Upper lobe of left lung (tissue), 6 donors: Measurements from ENCODE around the gene TBCK. TPM values are rescaled to one million over a fixed set of nuclear protein-coding genes. Genes with fewer than 3 reads are reported as not detected.
A peak's percentile ranks its signal among the peaks of the same experiment; 100 is the strongest.
"Not testable (repeated sequence)": the region's sequence is repeated elsewhere in the genome, so short reads cannot be mapped to it uniquely, and the experiment has no call there.

ENCODE experiments used
- ATAC-seq, 2 donors: fragments of 200-7000 bp; cut with Tn5 transposase; one replicate each; pipeline ENCODE4 v1.9.1; 2022; ENCODE audit warnings: mild to moderate bottlenecking in 2 of 2, moderate library complexity in 2 of 2; ENCODE audit not compliant: low FRiP score in 2 of 2
- DNase-seq, 2 donors: peaks; one replicate each; pipeline ENCODE4 v3.0.0-alpha.2; 2019 to 2020
- H3K27ac ChIP-seq, 4 donors: fragments of 200-600 bp; sonication (generic); one replicate each; pipeline ENCODE4 v1.5.1; 2016 to 2019
- H3K27me3 ChIP-seq, 4 donors: fragments of 200-600 bp; sonication (generic); one replicate each; pipeline ENCODE4 v1.5.1; 2017 to 2019
- H3K36me3 ChIP-seq, 4 donors: fragments of 200-600 bp; sonication (generic); one replicate each; pipeline ENCODE4 v1.5.1; 2016 to 2019
- H3K4me1 ChIP-seq, 4 donors: fragments of 200-600 bp; sonication (generic); one replicate each; pipeline ENCODE4 v1.5.1; 2018 to 2019
- H3K4me3 ChIP-seq, 4 donors: fragments of 200-600 bp; sonication (generic); one replicate each; pipeline ENCODE4 v1.5.1; 2017 to 2019; ENCODE audit warnings: mild to moderate bottlenecking in 2 of 4, moderate library complexity in 1 of 4
- H3K9me3 ChIP-seq, 4 donors: fragments of 200-600 bp; sonication (generic); one replicate each; pipeline ENCODE4 v1.5.1; 2018 to 2019
- CTCF ChIP-seq, 6 experiments: fragments of 450-650 bp in 4 of 6; fragments of 200-600 bp in 2 of 6; sonication (generic) in 2 of 6; IDR thresholded peaks; one replicate each; pipeline ENCODE4 v1.5.1; 2016 to 2019; ENCODE audit warnings: antibody characterized with exemption in 6 of 6
- EP300 ChIP-seq, 4 donors: sonication (generic); formaldehyde crosslinking; IDR thresholded peaks; one replicate each; pipeline ENCODE4 v1.5.1; 2017; ENCODE audit warnings: antibody characterized with exemption in 4 of 4, control low read depth in 2 of 4
- POLR2A ChIP-seq, 4 donors: fragments of 450-650 bp; IDR thresholded peaks; one replicate each; pipeline ENCODE4 v1.5.1; 2016 to 2017; ENCODE audit warnings: antibody characterized with exemption in 4 of 4, mild to moderate bottlenecking in 2 of 4
- POLR2AphosphoS5 ChIP-seq, 2 donors: sonication (generic); formaldehyde crosslinking; IDR thresholded peaks; one replicate each; pipeline ENCODE4 v1.5.1; 2017; ENCODE audit warnings: antibody characterized with exemption in 2 of 2
- WGBS, 2 donors: methylation state at CpG; one replicate each; pipeline ENCODE4 v1.1.5; 2017 to 2018; 5-methylcytosine and 5-hydroxymethylcytosine counted together
- total RNA-seq, 6 donors: library from RNA; depleted of rRNA in 4 of 6; stranded (reverse); fragments of >200 nt in 4 of 6; gene quantifications; one replicate each; pipeline versions ENCODE4 v1.1.0 to v1.2.1, GENCODE V29; 2016 to 2021
- donor health status: DM: no; HTN: no; CAD: no; lungs with moderate emphysema.
- donor health status: DM: no; HTN: yes; CAD: no; lungs with severe emphysema.

The TBCK gene
- total RNA-seq, 6 donors from 2014 or later: 24.8 to 54.5 (median 32.3) TPM

GRCh38 chr4:106329041-106329618 is 13.1 kb upstream of the TBCK start:
- TF ChIP-seq POLR2A (IDR thresholded peaks at IDR 0.05) (no peak), CTCF (IDR thresholded peaks at IDR 0.05) (peak in 5 of 6 experiments; percentile 14 to 43 (median 35))
- peaks cover 13 to 96% (median 26%) of the 10 kb centered on the region in 4 donors for H3K36me3 ChIP-seq
- ATAC-seq: peak in 1 of 2 donors; percentile 45
- H3K9me3 ChIP-seq: no peaks in the 10 kb centered on the region
- no peak overlapping the region for H3K27ac ChIP-seq
- no peaks in the 10 kb centered on the region for H3K4me1 ChIP-seq
- WGBS, 2 donors: 19 to 30% methylated on average over 1 of the region's 1 CpG
- H3K27me3 ChIP-seq: no peaks in the 10 kb centered on the region
- DNase-seq: no peak
- H3K4me3 ChIP-seq: no peak overlapping the region

DNA sequence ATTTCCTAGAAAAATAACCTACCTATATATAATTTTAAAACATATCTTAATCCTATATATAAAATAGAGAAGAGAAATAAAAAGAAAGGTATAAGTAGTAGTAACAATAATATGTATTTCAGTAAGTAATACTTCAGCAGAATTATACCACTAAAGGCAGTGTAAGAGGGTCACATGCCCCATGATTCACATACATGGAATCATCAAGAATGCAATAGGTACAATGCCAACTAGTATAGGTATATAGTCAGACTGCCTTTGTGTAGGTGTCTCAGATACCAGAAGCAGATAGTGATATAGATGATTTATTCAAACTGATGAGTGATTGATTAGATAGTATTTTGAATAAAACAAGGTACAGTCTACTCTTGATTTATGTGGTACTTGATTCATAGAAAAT is 9.8 kb upstream of the TBCK start:
- Histone ChIP-seq H3K4me3 (no peak overlapping the region), H3K27me3 (no peaks in the 10 kb centered on the region), H3K36me3 (peaks cover 13 to 69% (median 25%) of the 10 kb centered on the region in 4 donors), H3K27ac (no peak overlapping the region), H3K9me3 (no peaks in the 10 kb centered on the region), H3K4me1 (peaks cover 0 to 4% (median 2%) of the 10 kb centered on the region in 4 donors)
- ATAC-seq: no peak
- TF ChIP-seq CTCF (IDR thresholded peaks at IDR 0.05): no peak
- no peak for TF ChIP-seq EP300 (IDR thresholded peaks at IDR 0.05)
- no peak for TF ChIP-seq POLR2AphosphoS5 (IDR thresholded peaks at IDR 0.05)
- TF ChIP-seq POLR2A (IDR thresholded peaks at IDR 0.05): no peak
- no peak for DNase-seq

GRCh38 chr4:106323119-106323518 is 7.1 kb upstream of the TBCK start:
- Histone ChIP-seq H3K27ac (no peak overlapping the region), H3K4me1 (peaks cover 5 to 10% (median 7%) of the 10 kb centered on the region in 4 donors), H3K27me3 (no peaks in the 10 kb centered on the region), H3K36me3 (peaks cover 12 to 42% (median 21%) of the 10 kb centered on the region in 4 donors), H3K4me3 (no peak overlapping the region), H3K9me3 (no peaks in the 10 kb centered on the region)
- TF ChIP-seq POLR2A (IDR thresholded peaks at IDR 0.05) (no peak), POLR2AphosphoS5 (IDR thresholded peaks at IDR 0.05) (no peak), CTCF (IDR thresholded peaks at IDR 0.05) (no peak), EP300 (IDR thresholded peaks at IDR 0.05) (no peak)
- ATAC-seq (no peak), DNase-seq (no peak)

DNA sequence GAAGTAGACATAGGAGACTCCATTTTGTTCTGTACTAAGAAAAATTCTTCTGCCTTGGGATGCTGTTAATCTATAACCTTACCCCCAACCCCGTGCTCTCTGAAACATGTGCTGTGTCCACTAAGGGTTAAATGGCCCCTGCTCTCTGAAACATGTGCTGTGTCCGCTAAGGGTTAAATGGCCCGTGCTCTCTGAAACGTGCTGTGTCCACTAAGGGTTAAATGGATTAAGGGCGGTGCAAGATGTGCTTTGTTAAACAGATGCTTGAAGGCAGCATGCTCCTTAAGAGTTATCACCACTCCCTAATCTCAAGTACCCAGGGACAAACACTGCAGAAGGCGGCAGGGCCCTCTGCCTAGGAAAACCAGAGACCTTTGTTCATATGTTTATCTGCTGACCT is 5.8 kb upstream of the TBCK start:
- not testable (repeated sequence) for H3K4me3 ChIP-seq, DNase-seq, H3K27ac ChIP-seq, H3K27me3 ChIP-seq, H3K9me3 ChIP-seq, ATAC-seq
- WGBS, 2 donors: 75 to 80% methylated on average over 6 of the region's 6 CpGs
- Histone ChIP-seq H3K4me1 (peaks cover 17 to 21% (median 18%) of the 10 kb centered on the region in 4 donors), H3K36me3 (peaks cover 2 to 29% (median 10%) of the 10 kb centered on the region in 4 donors)

- DNase-seq: peak in 1 of 2 donors; percentile 78
Observed at GRCh38 chr4:106321168-106321567, 5.2 kb upstream of the TBCK start.

GRCh38 chr4:106320235-106320634 is 4.2 kb upstream of the TBCK start:
- no peak overlapping the region for H3K27ac ChIP-seq

More at GRCh38 chr4:106321168-106321567, 5.2 kb upstream of the TBCK start:
- not testable (repeated sequence) for H3K9me3 ChIP-seq, H3K27ac ChIP-seq, H3K27me3 ChIP-seq, ATAC-seq, H3K4me3 ChIP-seq
- H3K36me3 ChIP-seq: peaks cover 0 to 23% (median 8%) of the 10 kb centered on the region in 4 donors
- H3K4me1 ChIP-seq: peaks cover 17 to 21% (median 18%) of the 10 kb centered on the region in 4 donors
- 99 to 100% methylated on average over 4 to 33 of the region's 34 CpGs for WGBS, 2 donors

More at GRCh38 chr4:106320235-106320634, 4.2 kb upstream of the TBCK start:
- Histone ChIP-seq H3K27me3 (no peaks in the 10 kb centered on the region), H3K4me1 (peaks cover 17 to 23% (median 18%) of the 10 kb centered on the region in 4 donors), H3K4me3 (no peak overlapping the region), H3K36me3 (peaks cover 0 to 14% (median 7%) of the 10 kb centered on the region in 4 donors), H3K9me3 (no peaks in the 10 kb centered on the region)
- DNase-seq (no peak), ATAC-seq (no peak)
- 93 to 98% methylated on average over 1 of the region's 1 CpG for WGBS, 2 donors
- TF ChIP-seq EP300 (IDR thresholded peaks at IDR 0.05): no peak
- no peak for TF ChIP-seq POLR2A (IDR thresholded peaks at IDR 0.05)
- no peak for TF ChIP-seq CTCF (IDR thresholded peaks at IDR 0.05)
- no peak for TF ChIP-seq POLR2AphosphoS5 (IDR thresholded peaks at IDR 0.05)
